ENCODE measurements around the gene MLF2.

DNA sequence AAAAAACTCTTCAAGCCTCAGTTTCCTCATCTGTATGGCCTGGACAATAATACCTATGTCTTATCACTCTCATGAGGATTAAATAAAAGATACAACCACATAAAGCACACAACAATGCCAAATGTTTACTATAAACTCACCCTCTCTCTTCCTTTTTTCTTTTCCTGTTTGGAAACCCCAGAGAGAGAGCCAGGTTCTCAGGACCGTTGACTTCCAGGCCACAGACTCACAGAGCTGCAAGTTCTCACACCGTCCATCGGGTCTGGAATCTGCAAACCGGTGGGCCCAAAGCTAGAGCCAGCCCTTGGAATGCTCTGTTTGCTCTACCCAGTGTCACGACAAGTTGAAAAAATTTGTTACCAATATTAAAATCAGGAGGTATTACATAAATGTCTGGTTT is 31.8 kb upstream of the MLF2 start:
- TF ChIP-seq ZSCAN20 (CRISPR knock-in tag; IDR thresholded peaks at IDR 0.05) = no peak
- no peak for TF ChIP-seq POLR2AphosphoS2 (conservative IDR thresholded peaks at IDR 0.05; ENCODE audit: low read length)

Measured in A549 (cell line).